HG03565 (cell line): Measurements from ENCODE around the gene SNAP47.
A peak's percentile ranks its signal among the peaks of the same experiment; 100 is the strongest.

ENCODE experiments used
- ATAC-seq: cut with Tn5 transposase; IDR thresholded peaks from one replicate; pipeline ENCODE4 v1.9.1; 2021; ENCODE audit warnings: mild to moderate bottlenecking, moderate library complexity; ENCODE audit not compliant: unreplicated experiment

Gene SNAP47

GRCh38 chr1:227748496-227749182 lies 13.4 kb downstream of the SNAP47 start:
- ATAC-seq, result no peak

- ATAC-seq, result no peak
Measured at GRCh38 chr1:227749225-227749624, 14.0 kb downstream of the SNAP47 start.

GRCh38 chr1:227749916-227750710 lies 14.9 kb downstream of the SNAP47 start:
- ATAC-seq, result no peak

GRCh38 chr1:227753999-227754711 lies 18.9 kb downstream of the SNAP47 start:
- ATAC-seq, result no peak

- no peak for ATAC-seq
Measured at GRCh38 chr1:227754958-227755357, 19.7 kb downstream of the SNAP47 start.

- no peak for ATAC-seq
Measured at GRCh38 chr1:227756172-227756959, 21.1 kb downstream of the SNAP47 start.

- no peak for ATAC-seq
Measured at GRCh38 chr1:227757781-227758180, 22.5 kb downstream of the SNAP47 start.

GRCh38 chr1:227758366-227758765 lies 23.1 kb downstream of the SNAP47 start:
- peak; percentile 64 for ATAC-seq

GRCh38 chr1:227759341-227760300 lies 24.4 kb downstream of the SNAP47 start:
- ATAC-seq, result no peak

- no peak for ATAC-seq
Measured at GRCh38 chr1:227760377-227760776, 25.1 kb downstream of the SNAP47 start.

- no peak for ATAC-seq
Measured at GRCh38 chr1:227761621-227762230, 26.5 kb downstream of the SNAP47 start.

- ATAC-seq, result peak; percentile 50
Measured at GRCh38 chr1:227762231-227762911, 27.1 kb downstream of the SNAP47 start.

- no peak for ATAC-seq
Measured at GRCh38 chr1:227763246-227764018, 28.2 kb downstream of the SNAP47 start.

GRCh38 chr1:227764019-227764391 lies 28.8 kb downstream of the SNAP47 start:
- no peak for ATAC-seq

GRCh38 chr1:227765261-227766014 lies 30.2 kb downstream of the SNAP47 start:
- ATAC-seq, result no peak

GRCh38 chr1:227766015-227766634 lies 30.9 kb downstream of the SNAP47 start:
- ATAC-seq, result no peak
